COLO668 (cell line): ENCODE measurements around the gene ABCG1.
"Not testable (repeated sequence)": the region's sequence is repeated elsewhere in the genome, so short reads cannot be mapped to it uniquely, and the experiment has no call there.

Experiments
- DNase-seq: peaks from one replicate; lab custom pipeline; 2025; ENCODE audit not compliant: unreplicated experiment; lab: John Stamatoyannopoulos, UW

Gene ABCG1

GRCh38 chr21:42288962-42289361 is 70.0 kb downstream of the ABCG1 start:
- DNase-seq = no peak

GRCh38 chr21:42289926-42290325 is 71.0 kb downstream of the ABCG1 start:
- DNase-seq = no peak

GRCh38 chr21:42290505-42290904 is 71.6 kb downstream of the ABCG1 start:
- no peak for DNase-seq

GRCh38 chr21:42291003-42291750 is 72.2 kb downstream of the ABCG1 start:
- no peak for DNase-seq

GRCh38 chr21:42291751-42292562 is 73.0 kb downstream of the ABCG1 start:
- DNase-seq = no peak

GRCh38 chr21:42292563-42293142 is 73.7 kb downstream of the ABCG1 start:
- not testable (repeated sequence) for DNase-seq

GRCh38 chr21:42293649-42294272 is 74.8 kb downstream of the ABCG1 start:
- no peak for DNase-seq

GRCh38 chr21:42294273-42294880 is 75.4 kb downstream of the ABCG1 start:
- DNase-seq = no peak

GRCh38 chr21:42295845-42296244 is 76.9 kb downstream of the ABCG1 start:
- DNase-seq = no peak

- DNase-seq = no peak
Measured at GRCh38 chr21:42296501-42296900, 77.6 kb downstream of the ABCG1 start.

GRCh38 chr21:42297377-42297776 is 78.4 kb downstream of the ABCG1 start:
- DNase-seq = no peak

GRCh38 chr21:42298237-42298636 is 79.3 kb downstream of the ABCG1 start:
- DNase-seq = no peak

- no peak for DNase-seq
Measured at GRCh38 chr21:42298657-42299056, 79.7 kb downstream of the ABCG1 start.

- no peak for DNase-seq
Measured at GRCh38 chr21:42299324-42300044, 80.5 kb downstream of the ABCG1 start.

GRCh38 chr21:42300045-42300583 is 81.2 kb downstream of the ABCG1 start:
- no peak for DNase-seq

GRCh38 chr21:42300956-42301355 is 82.0 kb downstream of the ABCG1 start:
- no peak for DNase-seq

- DNase-seq = no peak
Measured at GRCh38 chr21:42301371-42302075, 82.6 kb downstream of the ABCG1 start.

GRCh38 chr21:42302076-42302650 is 83.2 kb downstream of the ABCG1 start:
- DNase-seq = no peak

GRCh38 chr21:42302794-42303193 is 83.9 kb downstream of the ABCG1 start:
- no peak for DNase-seq
